Central memory CD8-positive, alpha-beta T cell (primary cell): ENCODE measurements around the gene DCLK2.
"Not testable (repeated sequence)": the region's sequence is repeated elsewhere in the genome, so short reads cannot be mapped to it uniquely, and the experiment has no call there.

ENCODE experiments used
- ATAC-seq: fragments of 150-1000 bp; cut with Tn5 transposase; replicated peaks from 2 replicates; pipeline ENCODE4 v1.10.0; 2022; ENCODE audit warnings: mild to moderate bottlenecking, moderate FRiP score, moderate number of reproducible peaks; ENCODE audit not compliant: poor library complexity, severe bottlenecking; ENCODE audit errors: extremely low read depth
- DNase-seq, 2 donors: peaks; one replicate each; pipeline ENCODE4 v3.0.0; 2021; ENCODE audit warnings: low spot score in 2 of 2
- H3K27ac Mint-ChIP-seq: one replicate; pipeline ENCODE4 v1.8.0; 2022; ENCODE audit warnings: low read depth, mild to moderate bottlenecking, moderate library complexity, mixed read lengths
- H3K27me3 Mint-ChIP-seq: one replicate; pipeline ENCODE4 v1.8.0; 2022; ENCODE audit warnings: mixed read lengths
- H3K36me3 Mint-ChIP-seq: one replicate; pipeline ENCODE4 v1.8.0; 2022; ENCODE audit warnings: mild to moderate bottlenecking, moderate library complexity, mixed read lengths; ENCODE audit not compliant: insufficient read depth
- H3K4me1 Mint-ChIP-seq: one replicate; pipeline ENCODE4 v1.8.0; 2022; ENCODE audit warnings: mixed read lengths
- H3K4me3 Mint-ChIP-seq: one replicate; pipeline ENCODE4 v1.8.0; 2022; ENCODE audit warnings: mild to moderate bottlenecking, moderate library complexity, mixed read lengths
- H3K9me3 Mint-ChIP-seq: one replicate; pipeline ENCODE4 v1.8.0; 2022; ENCODE audit warnings: mixed read lengths

The DCLK2 gene

DNA sequence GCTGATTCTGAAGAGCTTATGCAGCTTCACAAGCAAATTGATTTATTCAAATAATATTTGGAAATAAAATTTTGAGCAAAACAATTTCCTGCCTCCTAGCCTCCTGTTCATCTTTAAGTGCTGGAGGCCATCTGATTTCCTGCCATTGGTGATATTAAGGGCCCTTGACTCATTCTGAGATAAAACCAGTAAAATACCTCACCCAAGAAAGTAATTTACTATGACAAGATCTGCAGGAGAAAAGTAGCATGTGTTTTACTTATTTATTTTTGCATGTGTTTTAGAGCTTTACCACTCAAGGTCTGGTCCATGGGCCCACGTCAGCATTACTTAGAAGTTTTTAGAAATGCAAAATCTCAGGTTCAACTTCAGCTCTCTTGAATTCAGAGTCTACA lies 67.7 kb downstream of the DCLK2 start:
- DNase-seq: no peak
- no peaks in the 10 kb centered on the region for H3K9me3 Mint-ChIP-seq
- H3K4me1 Mint-ChIP-seq: no peaks in the 10 kb centered on the region
- no peak overlapping the region for H3K27ac Mint-ChIP-seq
- no peak for ATAC-seq
- H3K36me3 Mint-ChIP-seq: no peaks in the 10 kb centered on the region
- no peak overlapping the region for H3K4me3 Mint-ChIP-seq
- peaks cover 14% of the 10 kb centered on the region for H3K27me3 Mint-ChIP-seq

GRCh38 chr4:150149381-150149780 lies 71.1 kb downstream of the DCLK2 start:
- no peak overlapping the region for H3K27ac Mint-ChIP-seq
- no peaks in the 10 kb centered on the region for H3K4me1 Mint-ChIP-seq
- DNase-seq: no peak
- ATAC-seq: no peak
- H3K36me3 Mint-ChIP-seq: no peaks in the 10 kb centered on the region
- no peak overlapping the region for H3K4me3 Mint-ChIP-seq
- peaks cover 10% of the 10 kb centered on the region for H3K27me3 Mint-ChIP-seq
- H3K9me3 Mint-ChIP-seq: no peaks in the 10 kb centered on the region

- no peaks in the 10 kb centered on the region for H3K4me1 Mint-ChIP-seq
- H3K4me3 Mint-ChIP-seq: no peak overlapping the region
- no peaks in the 10 kb centered on the region for H3K9me3 Mint-ChIP-seq
- no peaks in the 10 kb centered on the region for H3K27me3 Mint-ChIP-seq
- H3K36me3 Mint-ChIP-seq: no peaks in the 10 kb centered on the region
- ATAC-seq (no peak), DNase-seq (no peak)
- H3K27ac Mint-ChIP-seq: no peak overlapping the region
Measured at GRCh38 chr4:150150629-150151062, 72.4 kb downstream of the DCLK2 start.

GRCh38 chr4:150152766-150153165 lies 74.5 kb downstream of the DCLK2 start:
- DNase-seq (no peak), ATAC-seq (no peak)
- no peak overlapping the region for H3K4me3 Mint-ChIP-seq
- H3K27me3 Mint-ChIP-seq: no peaks in the 10 kb centered on the region
- H3K36me3 Mint-ChIP-seq: no peaks in the 10 kb centered on the region
- H3K4me1 Mint-ChIP-seq: no peaks in the 10 kb centered on the region
- H3K9me3 Mint-ChIP-seq: no peaks in the 10 kb centered on the region
- no peak overlapping the region for H3K27ac Mint-ChIP-seq

DNA sequence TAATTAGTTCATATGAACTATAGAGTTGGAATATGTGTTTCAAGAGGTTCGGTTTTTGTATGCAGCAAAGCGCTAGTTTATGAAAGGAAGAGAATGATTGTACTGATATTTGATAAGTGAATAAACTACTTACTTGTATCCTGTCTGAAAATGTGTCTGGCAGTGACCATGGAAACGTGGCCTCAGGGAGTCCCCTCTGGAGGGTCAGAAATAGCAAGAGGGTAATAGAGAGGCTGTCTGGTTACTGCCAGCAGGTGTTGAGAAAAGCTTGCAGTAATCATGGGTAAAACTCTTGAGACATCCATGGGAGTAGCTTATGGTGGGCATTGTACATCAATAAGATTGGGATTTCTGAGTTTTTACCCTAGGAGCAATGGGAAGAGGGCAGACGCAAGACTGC lies 77.1 kb downstream of the DCLK2 start:
- H3K4me3 Mint-ChIP-seq: no peak overlapping the region
- no peaks in the 10 kb centered on the region for H3K4me1 Mint-ChIP-seq
- no peaks in the 10 kb centered on the region for H3K27me3 Mint-ChIP-seq
- DNase-seq: no peak
- H3K27ac Mint-ChIP-seq: no peak overlapping the region
- no peaks in the 10 kb centered on the region for H3K36me3 Mint-ChIP-seq
- ATAC-seq: no peak
- H3K9me3 Mint-ChIP-seq: no peaks in the 10 kb centered on the region

DNA sequence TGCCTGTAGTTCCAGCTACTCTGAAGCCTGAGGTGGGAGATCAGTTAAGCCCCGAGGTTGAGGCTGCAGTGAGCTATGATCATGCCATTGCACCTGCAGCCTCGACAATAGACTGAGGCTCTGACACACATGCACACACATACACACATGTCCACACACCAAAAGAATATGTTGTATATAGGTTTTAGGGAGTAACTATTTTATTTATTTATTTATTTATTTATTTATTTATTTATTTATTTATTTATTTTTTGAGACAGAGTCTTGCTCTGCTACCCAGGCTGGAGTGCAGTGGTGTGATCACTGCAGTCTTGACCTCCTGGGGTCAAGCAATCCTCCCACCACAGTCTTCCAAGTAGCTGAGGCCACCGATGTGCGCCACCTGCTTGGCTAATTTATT lies 78.3 kb downstream of the DCLK2 start:
- H3K27me3 Mint-ChIP-seq: no peaks in the 10 kb centered on the region
- H3K9me3 Mint-ChIP-seq: no peaks in the 10 kb centered on the region
- no peak overlapping the region for H3K4me3 Mint-ChIP-seq
- no peak for DNase-seq
- no peak for ATAC-seq
- H3K4me1 Mint-ChIP-seq: no peaks in the 10 kb centered on the region
- H3K27ac Mint-ChIP-seq: no peak overlapping the region
- no peaks in the 10 kb centered on the region for H3K36me3 Mint-ChIP-seq

DNA sequence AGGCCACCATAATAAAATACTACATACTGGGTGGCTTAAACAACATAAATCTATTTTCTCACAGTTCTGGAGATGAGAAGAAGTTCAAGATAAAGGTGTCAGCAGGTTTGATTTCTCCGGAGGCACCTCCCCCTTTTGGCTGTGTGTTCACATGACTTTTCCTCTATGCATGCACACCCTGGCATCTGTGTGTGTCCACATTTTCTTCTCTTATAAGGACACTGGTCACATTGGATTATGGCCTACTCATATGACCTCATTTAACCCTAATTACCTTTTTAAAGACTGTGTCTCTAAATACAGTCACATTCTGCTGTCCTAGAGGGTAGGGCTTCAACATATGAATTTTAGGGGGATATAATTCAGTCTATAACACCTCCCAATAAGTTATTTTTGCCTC lies 79.8 kb downstream of the DCLK2 start:
- Mint-ChIP-seq H3K36me3 (no peaks in the 10 kb centered on the region), H3K27ac (no peak overlapping the region), H3K9me3 (no peaks in the 10 kb centered on the region), H3K4me3 (no peak overlapping the region), H3K4me1 (no peaks in the 10 kb centered on the region), H3K27me3 (no peaks in the 10 kb centered on the region)
- no peak for ATAC-seq
- DNase-seq: no peak

GRCh38 chr4:150160473-150160872 lies 82.2 kb downstream of the DCLK2 start:
- H3K4me1 Mint-ChIP-seq: no peaks in the 10 kb centered on the region
- DNase-seq: no peak
- no peaks in the 10 kb centered on the region for H3K36me3 Mint-ChIP-seq

GRCh38 chr4:150161109-150161508 lies 82.9 kb downstream of the DCLK2 start:
- H3K4me1 Mint-ChIP-seq: no peaks in the 10 kb centered on the region
- H3K9me3 Mint-ChIP-seq: no peaks in the 10 kb centered on the region
- no peak overlapping the region for H3K4me3 Mint-ChIP-seq
- no peaks in the 10 kb centered on the region for H3K36me3 Mint-ChIP-seq
- no peak overlapping the region for H3K27ac Mint-ChIP-seq
- no peak for ATAC-seq
- H3K27me3 Mint-ChIP-seq: peaks cover 14% of the 10 kb centered on the region
- DNase-seq: no peak

More at GRCh38 chr4:150160473-150160872, 82.2 kb downstream of the DCLK2 start:
- Mint-ChIP-seq H3K27ac (no peak overlapping the region), H3K9me3 (no peaks in the 10 kb centered on the region), H3K27me3 (peaks cover 7% of the 10 kb centered on the region), H3K4me3 (no peak overlapping the region)
- ATAC-seq: no peak

- H3K27me3 Mint-ChIP-seq: peaks cover 20% of the 10 kb centered on the region
- not testable (repeated sequence) for ATAC-seq, H3K36me3 Mint-ChIP-seq, H3K4me1 Mint-ChIP-seq, H3K4me3 Mint-ChIP-seq, DNase-seq, H3K9me3 Mint-ChIP-seq, H3K27ac Mint-ChIP-seq
Measured at GRCh38 chr4:150162020-150162419, 83.8 kb downstream of the DCLK2 start.

GRCh38 chr4:150164055-150164454 lies 85.8 kb downstream of the DCLK2 start:
- no peak overlapping the region for H3K4me3 Mint-ChIP-seq
- H3K4me1 Mint-ChIP-seq: no peaks in the 10 kb centered on the region
- peaks cover 29% of the 10 kb centered on the region for H3K27me3 Mint-ChIP-seq
- ATAC-seq (no peak), DNase-seq (no peak)
- no peak overlapping the region for H3K27ac Mint-ChIP-seq
- no peaks in the 10 kb centered on the region for H3K36me3 Mint-ChIP-seq
- H3K9me3 Mint-ChIP-seq: no peaks in the 10 kb centered on the region

GRCh38 chr4:150164956-150165629 lies 86.8 kb downstream of the DCLK2 start:
- ATAC-seq (no peak), DNase-seq (no peak)
- Mint-ChIP-seq H3K4me3 (no peak overlapping the region), H3K4me1 (no peaks in the 10 kb centered on the region), H3K36me3 (no peaks in the 10 kb centered on the region), H3K9me3 (no peaks in the 10 kb centered on the region), H3K27ac (no peak overlapping the region), H3K27me3 (peaks cover 29% of the 10 kb centered on the region)

DNA sequence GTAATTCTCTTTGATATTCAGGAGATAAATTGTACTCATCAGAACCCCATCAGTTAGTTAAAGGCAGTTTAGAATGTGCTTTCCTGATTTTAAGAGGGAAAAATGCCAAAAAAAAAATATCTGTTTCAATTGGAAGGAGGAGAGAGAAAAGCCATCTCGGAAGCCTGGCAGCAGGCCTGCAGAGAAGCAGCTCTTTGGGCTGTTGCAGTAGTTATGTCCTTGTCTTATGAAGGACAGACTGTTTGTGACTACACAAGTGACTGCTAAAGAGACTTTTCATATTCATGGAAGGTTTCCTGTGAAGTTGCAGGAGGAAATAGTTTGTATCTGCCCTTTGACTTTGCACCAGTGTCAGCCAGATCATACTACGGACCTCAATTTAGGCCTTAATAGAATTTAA lies 88.8 kb downstream of the DCLK2 start:
- ATAC-seq: no peak
- Mint-ChIP-seq H3K27ac (no peak overlapping the region), H3K27me3 (peaks cover 29% of the 10 kb centered on the region), H3K36me3 (no peaks in the 10 kb centered on the region), H3K4me3 (no peak overlapping the region), H3K4me1 (no peaks in the 10 kb centered on the region), H3K9me3 (no peaks in the 10 kb centered on the region)
- DNase-seq: no peak
